ENCODE data around the gene STYXL2. TPM values are rescaled to one million over a fixed set of nuclear protein-coding genes. Genes with fewer than 3 reads are reported as not detected.

The STYXL2 gene
- total RNA-seq, 3 donors from 2014 or later (not counting 1 experiment from before 2014, with no cell fraction given), result not detected

GRCh38 chr1:167077868-167078210 lies 16.0 kb upstream of the STYXL2 start:
- Mint-ChIP-seq H3K4me3 (peak overlapping the region; percentile 80), H3K27me3 (ENCODE audit: low read depth in 2 of 2) (peaks cover 0 to 8% of the 10 kb centered on the region in 2 donors), H3K36me3 (no peaks in the 10 kb centered on the region), H3K9me3 (no peaks in the 10 kb centered on the region), H3K27ac (peak overlapping the region; percentile 71 to 73), H3K4me1 (peaks cover 55 to 62% of the 10 kb centered on the region in 2 donors)
- H3K4me1 ChIP-seq (ENCODE audit: control insufficient read depth, insufficient read depth, low read length), result peaks cover 38% of the 10 kb centered on the region
- no peaks in the 10 kb centered on the region for H3K36me3 ChIP-seq (ENCODE audit: control insufficient read depth, insufficient read depth, low read length)
- no peak for DNase-seq
- ATAC-seq, result no peak
- no peaks in the 10 kb centered on the region for H3K27me3 ChIP-seq (ENCODE audit: control insufficient read depth, insufficient read depth, low read length)
- no peak for TF ChIP-seq CTCF (IDR thresholded peaks at IDR 0.05)
- H3K4me3 ChIP-seq (ENCODE audit: low read length), result no peak overlapping the region
- intact Hi-C loops (cut with micrococcal nuclease), result loop anchor here (2.0 kb wide), 1 partner anchor 13 kb away; the partner anchor contains the start of gene GPA33
- H3K27ac ChIP-seq (ENCODE audit: low read length), result no peak overlapping the region
- no peaks in the 10 kb centered on the region for H3K9me3 ChIP-seq (ENCODE audit: control insufficient read depth, insufficient read depth, low read length)

DNA sequence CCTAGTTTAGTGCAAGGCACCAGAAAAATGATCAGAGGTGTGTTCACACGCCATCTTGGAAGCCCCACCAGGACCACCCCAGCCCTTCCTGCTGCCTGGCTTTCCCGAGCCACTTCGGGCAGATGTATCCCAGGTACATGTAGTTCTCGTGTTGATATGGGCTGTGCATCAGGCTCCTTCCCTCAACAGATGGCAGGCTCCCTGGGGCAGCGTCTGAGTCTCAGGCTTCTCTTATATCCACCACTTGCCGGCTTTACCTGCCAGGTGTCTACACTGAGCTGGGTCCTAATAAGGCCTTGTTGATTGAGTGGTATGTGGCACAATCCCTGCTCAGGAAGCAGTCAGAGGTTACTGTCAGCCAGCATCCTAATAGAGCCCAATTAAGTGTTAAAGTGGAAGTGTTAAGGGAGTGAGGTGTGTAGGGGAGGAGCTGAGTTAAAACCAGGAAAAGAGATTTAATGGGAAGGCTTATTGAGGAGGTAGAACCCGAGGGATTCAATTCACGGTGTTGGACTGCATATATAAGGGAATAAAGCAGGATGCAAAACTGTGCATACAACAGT lies 12.2 kb upstream of the STYXL2 start:
- H3K27me3 ChIP-seq (ENCODE audit: control insufficient read depth, insufficient read depth, low read length), result no peaks in the 10 kb centered on the region
- H3K36me3 ChIP-seq (ENCODE audit: control insufficient read depth, insufficient read depth, low read length), result no peaks in the 10 kb centered on the region
- WGBS (ENCODE audit: insufficient coverage), result 90% methylated on average over 6 of the region's 8 CpGs
- Mint-ChIP-seq H3K27ac (no peak overlapping the region), H3K36me3 (no peaks in the 10 kb centered on the region), H3K4me1 (peaks cover 30 to 49% of the 10 kb centered on the region in 2 donors), H3K4me3 (no peak overlapping the region), H3K27me3 (ENCODE audit: low read depth in 2 of 2) (peaks cover 0 to 8% of the 10 kb centered on the region in 2 donors), H3K9me3 (no peaks in the 10 kb centered on the region)
- intact Hi-C loops (cut with micrococcal nuclease), result no loop called here
- H3K27ac ChIP-seq (ENCODE audit: low read length), result no peak overlapping the region
- H3K4me1 ChIP-seq (ENCODE audit: control insufficient read depth, insufficient read depth, low read length), result peaks cover 18% of the 10 kb centered on the region
- DNase-seq (no peak), ATAC-seq (no peak)
- TF ChIP-seq CTCF (IDR thresholded peaks at IDR 0.05), result no peak
- H3K4me3 ChIP-seq (ENCODE audit: low read length), result no peak overlapping the region
- no peaks in the 10 kb centered on the region for H3K9me3 ChIP-seq (ENCODE audit: control insufficient read depth, insufficient read depth, low read length)

DNA sequence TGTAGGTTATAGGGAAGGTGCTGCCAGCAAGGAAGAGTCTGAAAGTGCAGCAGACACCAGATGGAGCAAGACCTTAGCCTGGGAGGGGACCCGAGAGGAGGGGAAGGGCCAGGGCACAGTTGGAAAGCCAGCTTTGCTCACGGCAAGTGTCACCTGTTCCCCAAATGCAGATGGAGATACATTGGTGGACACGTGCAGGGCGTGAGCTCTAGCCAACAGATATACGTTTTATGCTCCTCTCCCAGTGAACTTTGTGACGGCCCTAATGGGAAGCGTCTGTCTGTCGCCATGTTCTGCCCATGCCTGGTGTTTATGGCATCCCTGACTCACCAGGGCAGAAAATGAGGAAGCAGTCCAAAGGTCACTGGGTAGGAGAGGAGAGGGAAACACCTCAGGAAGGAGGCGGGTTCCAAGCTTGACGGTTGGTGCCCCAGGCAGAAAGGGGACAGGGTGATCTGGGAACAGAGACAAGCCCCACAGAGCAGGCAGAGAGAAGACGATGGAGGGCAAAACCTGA lies 11.3 kb upstream of the STYXL2 start:
- ATAC-seq (no peak), DNase-seq (no peak)
- 89% methylated on average over 11 of the region's 11 CpGs for WGBS (ENCODE audit: insufficient coverage)
- no peak overlapping the region for H3K27ac ChIP-seq (ENCODE audit: low read length)
- Mint-ChIP-seq H3K27ac (no peak overlapping the region), H3K9me3 (no peaks in the 10 kb centered on the region), H3K4me3 (no peak overlapping the region), H3K27me3 (ENCODE audit: low read depth in 2 of 2) (peaks cover 0 to 8% of the 10 kb centered on the region in 2 donors), H3K4me1 (peaks cover 25 to 42% of the 10 kb centered on the region in 2 donors), H3K36me3 (no peaks in the 10 kb centered on the region)
- intact Hi-C loops (cut with micrococcal nuclease), result no loop called here
- H3K36me3 ChIP-seq (ENCODE audit: control insufficient read depth, insufficient read depth, low read length), result no peaks in the 10 kb centered on the region
- H3K4me1 ChIP-seq (ENCODE audit: control insufficient read depth, insufficient read depth, low read length), result peaks cover 10% of the 10 kb centered on the region
- H3K27me3 ChIP-seq (ENCODE audit: control insufficient read depth, insufficient read depth, low read length), result no peaks in the 10 kb centered on the region
- TF ChIP-seq CTCF (IDR thresholded peaks at IDR 0.05), result no peak
- H3K4me3 ChIP-seq (ENCODE audit: low read length), result no peak overlapping the region
- no peaks in the 10 kb centered on the region for H3K9me3 ChIP-seq (ENCODE audit: control insufficient read depth, insufficient read depth, low read length)
